Left lung (tissue), 14 donors: Measurements from ENCODE around the gene SGK2. TPM values are rescaled to one million over a fixed set of nuclear protein-coding genes. Genes with fewer than 3 reads are reported as not detected.

ENCODE experiments used
- ATAC-seq: fragments of 200-7000 bp; cut with Tn5 transposase; one replicate; pipeline ENCODE4 v1.9.1; 2020; ENCODE audit warnings: moderate library complexity
- DNase-seq, 4 donors: peaks; one replicate each; pipeline ENCODE4 v3.0.0-alpha.2; 2013 to 2020
- H3K27ac ChIP-seq, 2 donors: fragments of 200-600 bp; sonication (generic) in 1 of 2; one replicate each; pipeline versions ENCODE4 v1.5.0 to v1.8.0; 2020 to 2021
- H3K27me3 ChIP-seq, 2 donors: fragments of 200-600 bp; sonication (generic) in 1 of 2; one replicate each; pipeline versions ENCODE4 v1.5.0 to v1.8.0; 2020 to 2021
- H3K36me3 ChIP-seq, 2 donors: fragments of 200-600 bp; sonication (generic) in 1 of 2; one replicate each; pipeline versions ENCODE4 v1.5.0 to v1.8.0; 2020 to 2021
- H3K4me1 ChIP-seq, 2 donors: fragments of 200-600 bp; one replicate each; pipeline ENCODE4 v1.8.0; 2021
- H3K4me3 ChIP-seq, 2 donors: fragments of 200-600 bp; sonication (generic) in 1 of 2; one replicate each; pipeline versions ENCODE4 v1.5.0 to v1.8.0; 2020 to 2021; ENCODE audit warnings: mild to moderate bottlenecking in 1 of 2
- H3K9me3 ChIP-seq, 2 donors: fragments of 200-600 bp; sonication (generic) in 1 of 2; one replicate each; pipeline versions ENCODE4 v1.5.0 to v1.8.0; 2020 to 2021
- CTCF ChIP-seq, 2 donors: fragments of 200-600 bp; sonication (generic) in 1 of 2; IDR thresholded peaks; one replicate each; pipeline versions ENCODE4 v1.5.0 to v1.8.0; 2021; ENCODE audit warnings: antibody characterized with exemption in 2 of 2
- intact Hi-C, 2 donors: fragments of 100-400 bp; cut with DNase I; formaldehyde crosslinking; loops; one replicate each; pipeline versions ENCODE4 v1.11.2 to v1.14.2; 2022
- long read RNA-seq, 12 donors: library from polyadenylated mRNA in 2 of 12; unstranded in 2 of 12; transcript quantifications; one replicate each; pipeline ENCODE4 v2.0.0 and lab custom pipeline, GENCODE V29; 2019 to 2026
- polyA plus RNA-seq, 6 donors: library from polyadenylated mRNA; unstranded; fragments of 120-200 nt; gene quantifications; one replicate each; pipeline ENCODE4 v1.2.1, GENCODE V29; 2013; ENCODE audit not compliant: insufficient read length in 6 of 6
- total RNA-seq, 2 donors: library from RNA; stranded (reverse); fragmentation: NEBNext Ultra II Directional; extraction: Animal tissue kit (Norgen Biotek cat#: 25700); gene quantifications; one replicate each; pipeline ENCODE4 v1.2.1, GENCODE V29; 2021
- donor health status: DM: no; HTN: yes; CAD: no.
- donor health status: DM: no; HTN: no; CAD: no.

Gene SGK2
- total RNA-seq, result 1 to 10 TPM in 1 of 2 donors, under 1 TPM in 1; 0.39 to 1.1 TPM
- polyA plus RNA-seq, result 10 to 100 TPM in 5 of 6 donors, 1 to 10 TPM in 1; 8.8 to 13.2 (median 11.5) TPM
- long read RNA-seq, donor 1, partial matches to known transcripts, result 0 of 1 reads
- long read RNA-seq, donor 1, other reads (novel, unspliced or antisense), result 0 of 1 reads
- long read RNA-seq, donor 2, partial matches to known transcripts, result 0 of 1 reads
- long read RNA-seq, donor 2, other reads (novel, unspliced or antisense), result 0 of 1 reads
- long read RNA-seq, donor 3, result 0 reads
- long read RNA-seq, donor 4, result 0 reads
- long read RNA-seq, donor 5, result 0 reads
- long read RNA-seq, donor 6, result 0 reads
- long read RNA-seq, donor 7, result 0 reads
- long read RNA-seq, donor 8, result 0 reads
- long read RNA-seq, donor 9, result 0 reads
- long read RNA-seq, donor 10, result 0 reads
- long read RNA-seq, donor 11, result 0 reads
- long read RNA-seq, donor 12, result 0 reads

- Histone ChIP-seq H3K27me3 (no peaks in the 10 kb centered on the region), H3K4me3 (no peak within 1 kb of the TSS), H3K4me1 (peaks cover 0 to 6% of the 10 kb centered on the region in 2 donors), H3K27ac (no peak within 1 kb of the TSS), H3K36me3 (no peaks in the 10 kb centered on the region), H3K9me3 (no peaks in the 10 kb centered on the region)
- DNase-seq (peak in 2 of 4 donors; percentile 54 to 65), ATAC-seq (peak; percentile 88)
- intact Hi-C loops, result no loop called here
- no peak for TF ChIP-seq CTCF (IDR thresholded peaks at IDR 0.05)
These were observed at the start of gene SGK2 for GRCh38 chr20:43558412-43559146. TSS of gene SGK2 (plus strand) at chr20:43559027. CDS start at chr20:43566496, 7,469 bp downstream.

- DNase-seq, result no peak
- Histone ChIP-seq H3K4me1 (peaks cover 3 to 17% of the 10 kb centered on the region in 2 donors), H3K4me3 (no peak overlapping the region), H3K9me3 (no peaks in the 10 kb centered on the region), H3K27me3 (peaks cover 6 to 26% of the 10 kb centered on the region in 2 donors), H3K36me3 (no peaks in the 10 kb centered on the region), H3K27ac (no peak overlapping the region)
- intact Hi-C loops, result no loop called here
- ATAC-seq, result no peak
- no peak for TF ChIP-seq CTCF (IDR thresholded peaks at IDR 0.05)
These were observed 46.9 kb upstream of the SGK2 start for GRCh38 chr20:43511879-43512278.

- DNase-seq (no peak), ATAC-seq (peak; percentile 2)
- peaks cover 0 to 10% of the 10 kb centered on the region in 2 donors for H3K27me3 ChIP-seq
- no peaks in the 10 kb centered on the region for H3K36me3 ChIP-seq
- intact Hi-C loops, result no loop called here
- H3K27ac ChIP-seq, result peak overlapping the region; percentile 33 to 53
- TF ChIP-seq CTCF (IDR thresholded peaks at IDR 0.05), result no peak
- H3K4me1 ChIP-seq, result peaks cover 0 to 4% of the 10 kb centered on the region in 2 donors
- peak overlapping the region; percentile 24 to 57 for H3K4me3 ChIP-seq
- H3K9me3 ChIP-seq, result no peaks in the 10 kb centered on the region
These were observed 45.4 kb upstream of the SGK2 start for GRCh38 chr20:43513372-43513930.

- DNase-seq (peak; percentile 91 to 98 (median 96)), ATAC-seq (peak; percentile 95)
- H3K9me3 ChIP-seq, result no peaks in the 10 kb centered on the region
- no peak for TF ChIP-seq CTCF (IDR thresholded peaks at IDR 0.05)
- no peaks in the 10 kb centered on the region for H3K36me3 ChIP-seq
- peak overlapping the region; percentile 55 to 57 for H3K4me3 ChIP-seq
- H3K4me1 ChIP-seq, result peaks cover 0 to 3% of the 10 kb centered on the region in 2 donors
- intact Hi-C loops, result no loop called here
- H3K27me3 ChIP-seq, result peaks cover 0 to 4% of the 10 kb centered on the region in 2 donors
- peak overlapping the region; percentile 33 to 53 for H3K27ac ChIP-seq
These were observed 44.7 kb upstream of the SGK2 start for GRCh38 chr20:43513931-43514647.
